ENCODE results near the gene CACNA1D.

The CACNA1D gene

GRCh38 chr3:53748512-53749271, 254.3 kb downstream of the CACNA1D start:
- Histone ChIP-seq H3K18ac (ENCODE audit: low read length) (no peak overlapping the region), H3K27ac (ENCODE audit: low read depth, low read length) (no peak overlapping the region), H4K5ac (ENCODE audit: low read length) (no peak overlapping the region), H2BK15ac (replicated peaks; ENCODE audit: low read depth) (no peak overlapping the region), H3K27me3 (ENCODE audit: insufficient read depth, low read length, poor library complexity) (no peaks in the 10 kb centered on the region), H2BK5ac (ENCODE audit: low read length) (no peak overlapping the region), H2AK5ac (ENCODE audit: low read length) (no peak overlapping the region), H3K23ac (ENCODE audit: low read length) (no peak overlapping the region), H3K56ac (ENCODE audit: low read length) (no peak overlapping the region), H3K4me2 (ENCODE audit: low read length) (no peak overlapping the region), H3K4me3 (ENCODE audit: low read length) (no peak overlapping the region), H3K79me2 (ENCODE audit: control insufficient read depth, insufficient read depth, low read length) (no peaks in the 10 kb centered on the region), H3K4ac (ENCODE audit: low read depth, low read length) (no peak overlapping the region), H4K8ac (ENCODE audit: low read depth, low read length) (no peak overlapping the region), H3K9ac (ENCODE audit: low read length) (no peak overlapping the region), H3K36me3 (ENCODE audit: control insufficient read depth, insufficient read depth, low read length) (no peaks in the 10 kb centered on the region), H3K4me1 (ENCODE audit: control insufficient read depth, low read depth, low read length) (peaks cover 7% of the 10 kb centered on the region), H3K79me1 (ENCODE audit: low read length) (no peaks in the 10 kb centered on the region), H2BK120ac (ENCODE audit: low read depth, low read length) (no peak overlapping the region)
- WGBS (ENCODE audit: extremely low coverage, insufficient coverage, low lambda C conversion rate), result no CpG with 5 or more reads among the region's 8 CpGs
- no peak for DNase-seq

- no peak overlapping the region for H3K56ac ChIP-seq (ENCODE audit: low read length)
- DNase-seq, result no peak
- H2BK15ac ChIP-seq (replicated peaks; ENCODE audit: low read depth), result no peak overlapping the region
- no peaks in the 10 kb centered on the region for H3K36me3 ChIP-seq (ENCODE audit: control insufficient read depth, insufficient read depth, low read length)
- H2BK120ac ChIP-seq (ENCODE audit: low read depth, low read length), result no peak overlapping the region
- no peak overlapping the region for H3K23ac ChIP-seq (ENCODE audit: low read length)
- no peaks in the 10 kb centered on the region for H3K79me1 ChIP-seq (ENCODE audit: low read length)
- H3K18ac ChIP-seq (ENCODE audit: low read length), result no peak overlapping the region
- H3K4ac ChIP-seq (ENCODE audit: low read depth, low read length), result no peak overlapping the region
- no peak overlapping the region for H3K9ac ChIP-seq (ENCODE audit: low read length)
- peaks cover 9% of the 10 kb centered on the region for H3K4me1 ChIP-seq (ENCODE audit: control insufficient read depth, low read depth, low read length)
- H3K27ac ChIP-seq (ENCODE audit: low read depth, low read length), result no peak overlapping the region
- H3K27me3 ChIP-seq (ENCODE audit: insufficient read depth, low read length, poor library complexity), result no peaks in the 10 kb centered on the region
- no peak overlapping the region for H3K4me3 ChIP-seq (ENCODE audit: low read length)
- no peak overlapping the region for H3K4me2 ChIP-seq (ENCODE audit: low read length)
- H2BK5ac ChIP-seq (ENCODE audit: low read length), result no peak overlapping the region
- no CpG with 5 or more reads among the region's 5 CpGs for WGBS (ENCODE audit: extremely low coverage, insufficient coverage, low lambda C conversion rate)
- no peaks in the 10 kb centered on the region for H3K79me2 ChIP-seq (ENCODE audit: control insufficient read depth, insufficient read depth, low read length)
- H4K5ac ChIP-seq (ENCODE audit: low read length), result no peak overlapping the region
- no peak overlapping the region for H4K8ac ChIP-seq (ENCODE audit: low read depth, low read length)
- H2AK5ac ChIP-seq (ENCODE audit: low read length), result no peak overlapping the region
Observed at GRCh38 chr3:53749448-53749847, 255.0 kb downstream of the CACNA1D start.

GRCh38 chr3:53750253-53751210, 256.1 kb downstream of the CACNA1D start:
- no peak overlapping the region for H2BK120ac ChIP-seq (ENCODE audit: low read depth, low read length)
- H3K4me1 ChIP-seq (ENCODE audit: control insufficient read depth, low read depth, low read length), result peaks cover 9% of the 10 kb centered on the region
- no peak overlapping the region for H3K23ac ChIP-seq (ENCODE audit: low read length)
- H3K79me1 ChIP-seq (ENCODE audit: low read length), result no peaks in the 10 kb centered on the region
- no peak overlapping the region for H4K8ac ChIP-seq (ENCODE audit: low read depth, low read length)
- H3K4me2 ChIP-seq (ENCODE audit: low read length), result no peak overlapping the region
- DNase-seq, result no peak
- H3K27ac ChIP-seq (ENCODE audit: low read depth, low read length), result no peak overlapping the region
- no peaks in the 10 kb centered on the region for H3K79me2 ChIP-seq (ENCODE audit: control insufficient read depth, insufficient read depth, low read length)
- WGBS (ENCODE audit: extremely low coverage, insufficient coverage, low lambda C conversion rate), result no CpG with 5 or more reads among the region's 17 CpGs
- no peaks in the 10 kb centered on the region for H3K27me3 ChIP-seq (ENCODE audit: insufficient read depth, low read length, poor library complexity)
- no peak overlapping the region for H3K56ac ChIP-seq (ENCODE audit: low read length)
- no peak overlapping the region for H3K4me3 ChIP-seq (ENCODE audit: low read length)
- H3K4ac ChIP-seq (ENCODE audit: low read depth, low read length), result no peak overlapping the region
- no peak overlapping the region for H3K18ac ChIP-seq (ENCODE audit: low read length)
- H2AK5ac ChIP-seq (ENCODE audit: low read length), result no peak overlapping the region
- no peak overlapping the region for H2BK15ac ChIP-seq (replicated peaks; ENCODE audit: low read depth)
- no peak overlapping the region for H4K5ac ChIP-seq (ENCODE audit: low read length)
- H3K9ac ChIP-seq (ENCODE audit: low read length), result no peak overlapping the region
- H3K36me3 ChIP-seq (ENCODE audit: control insufficient read depth, insufficient read depth, low read length), result no peaks in the 10 kb centered on the region
- H2BK5ac ChIP-seq (ENCODE audit: low read length), result no peak overlapping the region

- Histone ChIP-seq H4K8ac (ENCODE audit: low read depth, low read length) (no peak overlapping the region), H3K79me1 (ENCODE audit: low read length) (no peaks in the 10 kb centered on the region), H3K9ac (ENCODE audit: low read length) (no peak overlapping the region), H3K56ac (ENCODE audit: low read length) (no peak overlapping the region), H3K4me3 (ENCODE audit: low read length) (no peak overlapping the region), H3K23ac (ENCODE audit: low read length) (no peak overlapping the region), H3K27me3 (ENCODE audit: insufficient read depth, low read length, poor library complexity) (no peaks in the 10 kb centered on the region), H2BK15ac (replicated peaks; ENCODE audit: low read depth) (no peak overlapping the region), H3K4me1 (ENCODE audit: control insufficient read depth, low read depth, low read length) (peaks cover 6% of the 10 kb centered on the region), H3K4me2 (ENCODE audit: low read length) (no peak overlapping the region), H3K18ac (ENCODE audit: low read length) (no peak overlapping the region), H4K5ac (ENCODE audit: low read length) (no peak overlapping the region), H2BK120ac (ENCODE audit: low read depth, low read length) (no peak overlapping the region), H3K36me3 (ENCODE audit: control insufficient read depth, insufficient read depth, low read length) (no peaks in the 10 kb centered on the region), H2BK5ac (ENCODE audit: low read length) (no peak overlapping the region), H3K79me2 (ENCODE audit: control insufficient read depth, insufficient read depth, low read length) (no peaks in the 10 kb centered on the region), H2AK5ac (ENCODE audit: low read length) (no peak overlapping the region), H3K27ac (ENCODE audit: low read depth, low read length) (no peak overlapping the region), H3K4ac (ENCODE audit: low read depth, low read length) (no peak overlapping the region)
- WGBS (ENCODE audit: extremely low coverage, insufficient coverage, low lambda C conversion rate), result no CpG with 5 or more reads among the region's 9 CpGs
- DNase-seq, result no peak
Observed at GRCh38 chr3:53753518-53754183, 259.2 kb downstream of the CACNA1D start.

- Histone ChIP-seq H3K4me2 (ENCODE audit: low read length) (no peak overlapping the region), H2BK120ac (ENCODE audit: low read depth, low read length) (no peak overlapping the region), H3K79me2 (ENCODE audit: control insufficient read depth, insufficient read depth, low read length) (no peaks in the 10 kb centered on the region), H2AK5ac (ENCODE audit: low read length) (no peak overlapping the region), H3K4me3 (ENCODE audit: low read length) (no peak overlapping the region), H4K8ac (ENCODE audit: low read depth, low read length) (no peak overlapping the region), H3K27me3 (ENCODE audit: insufficient read depth, low read length, poor library complexity) (no peaks in the 10 kb centered on the region), H3K56ac (ENCODE audit: low read length) (no peak overlapping the region), H3K9ac (ENCODE audit: low read length) (no peak overlapping the region), H3K18ac (ENCODE audit: low read length) (no peak overlapping the region), H3K36me3 (ENCODE audit: control insufficient read depth, insufficient read depth, low read length) (no peaks in the 10 kb centered on the region), H3K4ac (ENCODE audit: low read depth, low read length) (no peak overlapping the region), H3K27ac (ENCODE audit: low read depth, low read length) (no peak overlapping the region), H2BK15ac (replicated peaks; ENCODE audit: low read depth) (no peak overlapping the region), H3K23ac (ENCODE audit: low read length) (no peak overlapping the region), H3K4me1 (ENCODE audit: control insufficient read depth, low read depth, low read length) (peaks cover 4% of the 10 kb centered on the region), H4K5ac (ENCODE audit: low read length) (no peak overlapping the region), H3K79me1 (ENCODE audit: low read length) (no peaks in the 10 kb centered on the region), H2BK5ac (ENCODE audit: low read length) (no peak overlapping the region)
- WGBS (ENCODE audit: extremely low coverage, insufficient coverage, low lambda C conversion rate), result no CpG with 5 or more reads among the region's 9 CpGs
- no peak for DNase-seq
Observed at GRCh38 chr3:53754325-53754724, 259.9 kb downstream of the CACNA1D start.

Measured in mesendoderm (in vitro differentiated cells).